ENCODE data around the gene CXCL11.

Gene CXCL11

DNA sequence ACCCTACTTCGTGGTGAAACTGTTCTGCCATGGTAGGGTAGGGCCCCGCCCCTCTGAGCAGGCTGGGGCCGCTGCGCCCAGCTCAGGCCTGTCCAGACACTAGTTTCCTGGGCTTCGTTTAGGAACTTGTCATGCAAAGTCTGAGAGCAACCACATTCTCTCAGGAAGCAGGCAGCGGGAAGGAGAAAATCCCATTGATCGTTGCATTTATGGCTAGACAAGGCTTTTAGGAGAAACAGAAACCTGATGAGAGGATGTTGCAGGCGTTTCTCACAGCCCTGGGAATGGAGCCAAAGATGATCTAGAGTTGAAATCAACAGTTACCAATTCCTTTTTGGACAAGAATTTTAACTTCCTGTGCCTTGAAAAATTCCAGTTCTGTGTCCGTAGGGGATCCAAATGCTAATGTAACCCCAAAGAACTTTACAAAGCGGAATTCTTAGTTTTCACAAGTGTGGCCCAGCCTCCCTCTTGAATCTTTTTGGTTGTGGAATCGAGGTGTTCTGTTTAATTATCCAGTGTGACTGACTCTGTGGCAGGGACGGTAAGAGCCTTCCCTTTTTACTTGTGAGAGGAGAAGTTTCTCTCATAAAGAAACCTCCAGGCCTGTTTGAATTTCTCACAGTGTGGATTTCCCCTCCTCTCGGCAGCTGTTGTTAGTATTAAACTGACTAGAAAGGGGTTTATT is 24.0 kb downstream of the CXCL11 start:
- Histone ChIP-seq H3K79me2 (ENCODE audit: control insufficient read depth, low read length) (no peaks in the 10 kb centered on the region), H3K4me2 (ENCODE audit: low read length) (no peak overlapping the region), H3K4me1 (ENCODE audit: control insufficient read depth, low read length) (peaks cover 8% of the 10 kb centered on the region; the same call in 1 of the 2 replicates), H3K27ac (ENCODE audit: low read depth, low read length) (no peak overlapping the region), H3K36me3 (ENCODE audit: control insufficient read depth, low read length) (no peaks in the 10 kb centered on the region), H3K4me3 (ENCODE audit: low read length) (no peak overlapping the region), H3K27me3 (ENCODE audit: control insufficient read depth, low read length) (peaks cover 13% of the 10 kb centered on the region), H4K20me1 (ENCODE audit: control insufficient read depth, insufficient read depth, low read depth, low read length) (no peaks in the 10 kb centered on the region), H3K9me2 (replicated peaks; ENCODE audit: control insufficient read depth, low read length) (no peaks in the 10 kb centered on the region), H3K9me3 (ENCODE audit: control insufficient read depth, insufficient read depth, low read length) (no peaks in the 10 kb centered on the region), H3F3A (ENCODE audit: control insufficient read depth, insufficient read depth) (no peaks in the 10 kb centered on the region)
- no peak for TF ChIP-seq EZH2phosphoT487 (IDR thresholded peaks at IDR 0.05; ENCODE audit: borderline replicate concordance, low read length)
- TF ChIP-seq, protein P1, sequence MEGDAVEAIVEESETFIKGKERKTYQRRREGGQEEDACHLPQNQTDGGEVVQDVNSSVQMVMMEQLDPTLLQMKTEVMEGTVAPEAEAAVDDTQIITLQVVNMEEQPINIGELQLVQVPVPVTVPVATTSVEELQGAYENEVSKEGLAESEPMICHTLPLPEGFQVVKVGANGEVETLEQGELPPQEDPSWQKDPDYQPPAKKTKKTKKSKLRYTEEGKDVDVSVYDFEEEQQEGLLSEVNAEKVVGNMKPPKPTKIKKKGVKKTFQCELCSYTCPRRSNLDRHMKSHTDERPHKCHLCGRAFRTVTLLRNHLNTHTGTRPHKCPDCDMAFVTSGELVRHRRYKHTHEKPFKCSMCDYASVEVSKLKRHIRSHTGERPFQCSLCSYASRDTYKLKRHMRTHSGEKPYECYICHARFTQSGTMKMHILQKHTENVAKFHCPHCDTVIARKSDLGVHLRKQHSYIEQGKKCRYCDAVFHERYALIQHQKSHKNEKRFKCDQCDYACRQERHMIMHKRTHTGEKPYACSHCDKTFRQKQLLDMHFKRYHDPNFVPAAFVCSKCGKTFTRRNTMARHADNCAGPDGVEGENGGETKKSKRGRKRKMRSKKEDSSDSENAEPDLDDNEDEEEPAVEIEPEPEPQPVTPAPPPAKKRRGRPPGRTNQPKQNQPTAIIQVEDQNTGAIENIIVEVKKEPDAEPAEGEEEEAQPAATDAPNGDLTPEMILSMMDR (IDR thresholded peaks at IDR 0.05; ENCODE audit: low read depth, low read length, poor library complexity, severe bottlenecking), result no peak

DNA sequence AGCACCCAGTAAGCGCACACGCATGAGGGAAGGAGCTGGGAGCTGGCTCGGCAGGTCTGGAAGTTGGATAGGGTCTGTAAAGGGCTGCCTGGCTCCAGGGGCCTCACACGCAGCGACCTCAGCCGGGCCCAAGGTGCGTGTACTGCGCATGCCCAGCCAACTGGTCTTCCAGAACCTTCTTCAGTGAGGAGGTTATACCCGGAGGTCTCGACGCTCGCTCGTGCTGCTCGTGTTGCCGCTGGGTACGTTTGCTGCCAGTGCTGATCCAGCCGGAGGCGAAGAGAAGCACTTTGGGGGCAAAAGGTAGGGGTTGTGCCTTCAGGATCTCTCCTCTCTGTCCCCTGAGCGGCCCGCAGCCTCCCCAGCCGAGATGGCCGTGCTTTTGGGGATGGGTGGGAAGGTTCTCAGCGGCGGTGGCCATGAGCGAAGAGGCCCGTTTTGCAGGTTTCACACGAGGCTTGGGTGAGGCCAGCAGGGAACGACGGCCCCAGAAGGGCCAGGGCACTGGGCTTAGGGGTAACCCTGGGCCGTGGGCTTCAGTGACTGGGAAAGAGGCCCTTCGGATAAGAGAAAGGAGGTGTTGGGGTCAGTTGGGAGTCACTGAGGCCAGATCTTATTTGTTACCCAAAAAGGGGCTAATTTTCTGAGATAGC is 24.7 kb downstream of the CXCL11 start:
- Histone ChIP-seq H3K4me2 (ENCODE audit: low read length) (no peak overlapping the region), H4K20me1 (ENCODE audit: control insufficient read depth, insufficient read depth, low read depth, low read length) (no peaks in the 10 kb centered on the region), H3K27me3 (ENCODE audit: control insufficient read depth, low read length) (peaks cover 14% of the 10 kb centered on the region), H3K9me2 (replicated peaks; ENCODE audit: control insufficient read depth, low read length) (no peaks in the 10 kb centered on the region), H3K27ac (ENCODE audit: low read depth, low read length) (no peak overlapping the region), H3K79me2 (ENCODE audit: control insufficient read depth, low read length) (no peaks in the 10 kb centered on the region), H3K9me3 (ENCODE audit: control insufficient read depth, insufficient read depth, low read length) (no peaks in the 10 kb centered on the region), H3K36me3 (ENCODE audit: control insufficient read depth, low read length) (no peaks in the 10 kb centered on the region), H3K4me1 (ENCODE audit: control insufficient read depth, low read length) (peaks cover 8% of the 10 kb centered on the region; the same call in 1 of the 2 replicates), H3K4me3 (ENCODE audit: low read length) (no peak overlapping the region), H3F3A (ENCODE audit: control insufficient read depth, insufficient read depth) (no peaks in the 10 kb centered on the region)
- no peak for TF ChIP-seq EZH2phosphoT487 (IDR thresholded peaks at IDR 0.05; ENCODE audit: borderline replicate concordance, low read length)
- TF ChIP-seq, protein P1 (IDR thresholded peaks at IDR 0.05; ENCODE audit: low read depth, low read length, poor library complexity, severe bottlenecking), result no peak

DNA sequence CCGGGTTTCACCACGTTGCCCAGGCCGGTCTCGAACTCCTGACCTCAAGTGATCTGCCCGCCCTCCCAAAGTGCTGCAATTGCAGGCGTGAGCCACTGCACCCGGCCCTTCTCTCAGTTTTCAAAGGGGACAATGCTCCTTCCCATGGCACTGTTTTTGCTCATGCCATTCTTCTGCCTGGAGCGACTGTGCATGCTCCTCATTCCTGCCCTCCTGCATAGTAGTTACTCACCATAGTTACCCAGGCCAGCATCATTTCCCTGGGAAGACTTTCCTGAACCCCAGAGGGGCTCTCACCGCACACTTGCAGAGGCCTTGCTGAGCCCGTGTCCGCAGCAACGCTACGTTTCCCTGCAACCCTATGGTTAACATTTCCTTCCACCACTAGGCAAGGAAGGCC is 25.3 kb downstream of the CXCL11 start:
- H3K79me2 ChIP-seq (ENCODE audit: control insufficient read depth, low read length), result no peaks in the 10 kb centered on the region
- no peaks in the 10 kb centered on the region for H3K9me3 ChIP-seq (ENCODE audit: control insufficient read depth, insufficient read depth, low read length)
- no peak for TF ChIP-seq EZH2phosphoT487 (IDR thresholded peaks at IDR 0.05; ENCODE audit: borderline replicate concordance, low read length)
- TF ChIP-seq, protein P1 (IDR thresholded peaks at IDR 0.05; ENCODE audit: low read depth, low read length, poor library complexity, severe bottlenecking), result no peak
- H3K27me3 ChIP-seq (ENCODE audit: control insufficient read depth, low read length), result peaks cover 18% of the 10 kb centered on the region
- H3K36me3 ChIP-seq (ENCODE audit: control insufficient read depth, low read length), result no peaks in the 10 kb centered on the region
- H3K9me2 ChIP-seq (replicated peaks; ENCODE audit: control insufficient read depth, low read length), result no peaks in the 10 kb centered on the region
- peaks cover 7% of the 10 kb centered on the region; the same call in 1 of the 2 replicates for H3K4me1 ChIP-seq (ENCODE audit: control insufficient read depth, low read length)
- no peak overlapping the region for H3K4me2 ChIP-seq (ENCODE audit: low read length)
- no peak overlapping the region for H3K4me3 ChIP-seq (ENCODE audit: low read length)
- no peaks in the 10 kb centered on the region for H3F3A ChIP-seq (ENCODE audit: control insufficient read depth, insufficient read depth)
- H4K20me1 ChIP-seq (ENCODE audit: control insufficient read depth, insufficient read depth, low read depth, low read length), result no peaks in the 10 kb centered on the region
- H3K27ac ChIP-seq (ENCODE audit: low read depth, low read length), result no peak overlapping the region
